SHP77 (cell line): Measurements from ENCODE around the gene CAPS.

Experiments
- DNase-seq, 2 experiments: peaks; one replicate each; lab custom pipeline; 2025; lab: John Stamatoyannopoulos, UW

The CAPS gene

GRCh38 chr19:5910638-5910907 lies 3.5 kb upstream of the CAPS start:
- DNase-seq: no peak

DNA sequence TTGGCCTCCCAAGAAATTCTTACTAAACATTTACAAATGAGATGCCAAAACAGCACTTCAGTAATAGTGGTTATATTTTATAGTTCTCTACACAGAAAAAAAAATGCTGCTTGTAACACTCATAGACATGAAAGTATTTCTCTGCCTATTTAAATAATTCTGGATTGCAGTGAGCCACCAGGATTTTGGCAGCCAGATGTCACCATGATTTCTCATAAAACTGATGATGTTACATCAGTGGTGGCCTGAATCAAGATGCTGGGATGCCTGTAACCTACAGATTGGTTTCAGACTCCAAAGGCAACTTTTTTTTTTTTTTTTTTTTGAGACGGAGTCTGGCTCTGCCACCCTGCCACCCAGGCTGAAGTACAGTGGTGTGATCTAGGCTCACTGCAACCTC lies 2.7 kb upstream of the CAPS start:
- no peak for DNase-seq

DNA sequence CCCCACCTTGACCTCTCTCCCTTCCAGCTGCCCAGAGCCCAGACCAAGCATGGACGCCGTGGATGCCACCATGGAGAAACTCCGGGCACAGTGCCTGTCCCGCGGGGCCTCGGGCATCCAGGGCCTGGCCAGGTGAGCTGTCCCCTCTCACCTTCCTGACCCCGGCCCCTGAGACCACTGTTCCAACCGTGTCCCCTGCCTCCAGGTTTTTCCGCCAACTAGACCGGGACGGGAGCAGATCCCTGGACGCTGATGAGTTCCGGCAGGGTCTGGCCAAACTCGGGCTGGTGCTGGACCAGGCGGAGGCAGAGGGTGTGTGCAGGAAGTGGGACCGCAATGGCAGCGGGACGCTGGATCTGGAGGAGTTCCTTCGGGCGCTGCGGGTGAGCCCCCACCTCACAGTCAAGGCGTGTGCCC lies 312 bp downstream of the CAPS start:
- DNase-seq: no peak

- DNase-seq: no peak
Measured at GRCh38 chr19:5914946-5915781, 1.1 kb downstream of the CAPS start.

DNA sequence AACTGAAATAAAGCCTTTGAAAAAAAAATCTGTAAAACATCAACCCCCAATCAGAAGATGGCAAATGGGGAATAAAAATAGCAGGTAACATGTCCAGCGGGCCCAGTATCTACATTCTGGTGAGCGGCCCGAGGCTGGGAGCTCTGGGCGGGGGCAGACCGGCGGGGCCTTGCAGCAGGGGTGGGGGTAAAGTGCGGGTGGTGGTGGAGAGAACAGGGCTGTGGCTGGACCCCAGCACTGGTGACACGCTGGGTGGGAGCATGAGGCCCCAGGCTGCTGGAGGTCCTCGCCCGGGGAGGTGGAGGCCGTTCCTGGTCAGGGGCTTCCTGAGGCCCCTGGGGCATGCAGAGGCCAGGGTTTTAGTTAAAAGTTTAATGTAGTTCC lies 1.7 kb downstream of the CAPS start:
- no peak for DNase-seq

- DNase-seq: no peak
Measured at GRCh38 chr19:5916181-5916708, 2.2 kb downstream of the CAPS start.

- no peak for DNase-seq
Measured at GRCh38 chr19:5917431-5918107, 3.5 kb downstream of the CAPS start.

DNA sequence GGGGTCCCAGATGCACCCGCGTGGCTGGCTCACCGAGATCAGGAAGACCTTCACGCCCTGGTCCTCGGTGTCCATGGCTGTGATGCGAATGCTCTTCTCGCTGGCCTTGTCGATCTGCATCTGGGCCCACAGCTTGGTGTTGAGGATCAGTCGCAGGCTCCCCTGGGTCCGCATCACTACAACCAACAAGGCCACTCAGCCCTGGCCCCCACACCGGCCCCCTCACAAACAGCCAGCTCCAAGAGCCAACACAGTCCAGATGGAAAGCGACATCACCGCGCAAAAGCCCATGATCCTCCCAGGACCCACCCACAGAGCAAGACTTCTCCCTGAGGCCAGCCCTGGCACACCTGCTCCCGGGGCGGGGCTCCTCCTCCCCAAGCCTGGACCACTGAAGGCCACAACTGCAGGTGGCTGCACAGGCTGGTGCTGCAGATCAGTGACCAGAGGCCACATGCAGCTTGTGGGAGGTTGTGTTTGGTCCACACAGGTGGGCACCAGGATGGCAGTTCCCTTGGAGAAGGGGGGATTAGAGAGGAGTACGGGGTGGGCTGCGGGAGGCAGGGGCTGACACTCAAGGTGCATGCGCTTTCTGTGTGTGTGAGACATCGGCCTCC lies 4.5 kb downstream of the CAPS start:
- DNase-seq: no peak

DNA sequence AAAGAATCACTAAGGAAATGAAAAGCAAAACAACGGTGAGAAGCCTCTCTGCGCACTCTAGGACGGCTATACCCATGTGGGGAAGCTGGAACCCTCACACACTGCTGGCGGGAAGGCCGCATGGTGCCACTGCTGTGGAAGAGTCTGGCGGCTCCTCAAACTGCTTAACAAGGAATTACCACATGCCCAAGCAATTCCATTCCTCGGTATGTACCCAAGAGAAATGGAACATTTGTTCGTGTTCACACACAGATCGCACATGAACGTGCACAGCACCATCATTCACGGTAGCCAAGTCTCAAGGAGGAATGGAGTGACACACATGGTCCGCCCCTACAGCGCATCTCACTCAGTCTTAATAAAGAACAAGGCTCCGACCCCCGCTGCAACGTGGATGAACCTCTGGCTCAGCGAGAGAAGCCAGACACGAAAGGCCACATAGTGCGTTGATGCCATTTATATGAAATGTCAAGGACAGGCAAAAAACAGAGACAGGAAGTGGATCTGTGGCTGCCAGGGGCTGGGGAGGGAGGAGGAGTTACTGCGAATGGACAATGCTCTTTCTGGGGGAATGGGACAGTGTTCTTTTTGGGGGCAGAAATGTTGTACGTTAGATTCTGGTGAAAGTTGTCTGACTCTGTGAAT lies 7.6 kb downstream of the CAPS start:
- no peak for DNase-seq

DNA sequence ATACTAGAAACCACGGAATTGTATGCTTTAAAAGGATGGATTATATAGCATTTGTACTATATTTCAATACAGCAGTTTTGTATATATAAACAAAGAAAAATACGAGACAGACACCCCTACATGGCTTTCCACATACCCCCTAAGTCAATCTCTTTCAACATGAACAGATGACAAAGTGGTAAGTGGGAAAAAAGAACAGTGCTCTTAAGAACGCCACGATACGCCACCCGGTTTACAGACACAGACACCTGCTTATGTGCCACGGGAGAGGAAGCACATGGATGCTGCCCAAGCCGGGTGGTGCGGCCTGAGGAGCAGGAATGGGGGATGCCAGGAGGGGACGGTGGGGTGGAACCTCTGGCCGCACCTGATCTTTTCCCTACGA lies 8.1 kb downstream of the CAPS start:
- DNase-seq: no peak

DNA sequence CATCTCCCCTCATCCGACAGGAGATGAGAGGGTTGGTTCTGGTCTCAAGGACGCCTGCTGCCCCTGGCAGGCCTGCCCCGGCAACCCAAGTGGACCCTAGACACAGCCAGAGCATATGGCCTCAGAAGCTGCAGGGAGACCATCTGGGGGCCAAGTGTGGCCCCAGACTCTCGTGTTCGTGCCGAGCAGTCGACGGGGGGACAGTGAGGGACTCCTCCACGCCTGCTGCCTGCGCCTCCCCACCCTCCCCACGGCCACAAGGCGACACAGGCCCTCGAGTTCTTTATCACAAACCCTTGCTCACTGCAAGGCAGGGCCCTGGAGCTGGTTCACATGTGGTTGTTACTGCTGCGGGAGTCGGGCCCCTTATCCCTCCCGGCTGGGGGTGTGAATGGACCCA lies 9.3 kb downstream of the CAPS start:
- DNase-seq: no peak

- no peak for DNase-seq
Measured at GRCh38 chr19:5925830-5926427, 11.9 kb downstream of the CAPS start.

DNA sequence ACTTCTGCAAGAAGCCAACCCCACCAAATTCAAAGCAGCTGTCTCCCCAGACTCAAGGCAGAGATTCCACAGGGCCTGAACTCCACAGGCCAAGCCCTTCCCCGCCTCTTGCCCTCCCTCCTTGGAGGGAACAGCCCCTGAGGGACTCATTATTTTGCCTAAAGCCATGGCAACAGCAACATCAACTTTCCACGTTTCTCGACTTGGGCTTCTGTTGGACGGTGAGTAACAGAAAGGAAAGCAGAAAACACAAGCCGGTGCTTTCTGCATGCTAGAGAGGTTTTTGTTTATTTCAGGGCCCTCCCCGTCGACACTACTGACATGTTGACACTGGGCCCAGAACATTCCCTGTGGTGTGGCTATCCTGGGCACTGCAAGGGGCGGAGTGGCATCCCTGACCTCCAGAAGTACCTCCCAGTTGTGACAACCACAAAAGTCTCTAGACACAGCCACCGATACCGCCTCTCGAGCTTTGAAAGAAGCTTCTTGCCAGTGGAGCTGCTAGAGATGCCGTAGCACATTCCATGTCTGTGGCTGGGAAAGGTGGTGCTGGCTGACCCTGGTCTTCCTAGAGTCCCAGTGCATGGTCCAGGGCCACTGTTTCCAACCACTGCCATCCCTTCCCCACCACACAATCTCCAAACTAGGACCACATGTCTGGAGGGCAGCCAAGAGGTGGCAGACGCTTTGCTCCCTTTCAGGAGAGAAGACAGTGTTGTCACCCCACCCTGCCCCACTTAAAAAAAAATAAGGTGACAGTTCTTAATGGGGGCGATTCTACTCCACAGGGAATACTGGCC lies 12.8 kb downstream of the CAPS start:
- DNase-seq: no peak

- no peak for DNase-seq
Measured at GRCh38 chr19:5927441-5927821, 13.4 kb downstream of the CAPS start.

GRCh38 chr19:5929179-5929578 lies 15.1 kb downstream of the CAPS start:
- no peak for DNase-seq

DNA sequence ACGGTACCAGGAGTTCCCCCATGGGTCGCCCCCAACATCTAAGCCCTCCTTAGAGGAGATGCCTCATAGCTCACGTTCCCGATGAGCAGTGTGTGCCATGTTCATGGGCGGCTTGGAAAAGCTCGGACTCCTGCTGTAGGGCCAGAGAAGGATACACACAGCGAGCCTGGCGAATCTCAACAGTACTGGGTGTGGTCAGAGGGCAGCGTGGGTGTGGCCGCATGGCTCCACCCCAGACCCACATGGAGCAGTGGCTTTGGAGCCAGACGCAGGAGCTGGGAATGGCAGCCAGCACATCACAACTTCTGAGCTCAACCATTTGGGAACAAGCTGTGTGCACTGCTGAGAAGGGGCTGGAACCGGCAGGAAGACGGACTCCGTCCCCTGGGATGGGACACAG lies 15.6 kb downstream of the CAPS start:
- DNase-seq: no peak

DNA sequence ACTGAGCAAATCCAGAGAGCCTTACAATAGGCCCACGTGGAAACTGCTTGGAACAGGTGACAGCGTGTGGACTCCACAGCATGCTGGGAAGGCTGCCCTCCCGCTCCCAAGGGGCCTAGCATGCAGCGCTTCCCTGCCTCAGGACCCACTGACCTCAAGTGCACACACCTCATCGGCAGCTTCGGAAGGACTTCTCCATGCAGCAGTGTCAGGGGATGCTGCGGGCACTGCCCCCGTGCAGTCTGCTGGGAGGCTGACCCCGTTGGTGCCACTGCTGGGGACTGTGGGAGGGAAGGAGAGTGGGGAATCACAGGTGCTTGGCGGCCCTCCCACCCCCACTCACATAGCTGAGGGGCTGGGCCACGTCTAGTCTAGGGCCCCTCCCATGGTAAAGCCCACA lies 17.2 kb downstream of the CAPS start:
- DNase-seq: no peak

DNA sequence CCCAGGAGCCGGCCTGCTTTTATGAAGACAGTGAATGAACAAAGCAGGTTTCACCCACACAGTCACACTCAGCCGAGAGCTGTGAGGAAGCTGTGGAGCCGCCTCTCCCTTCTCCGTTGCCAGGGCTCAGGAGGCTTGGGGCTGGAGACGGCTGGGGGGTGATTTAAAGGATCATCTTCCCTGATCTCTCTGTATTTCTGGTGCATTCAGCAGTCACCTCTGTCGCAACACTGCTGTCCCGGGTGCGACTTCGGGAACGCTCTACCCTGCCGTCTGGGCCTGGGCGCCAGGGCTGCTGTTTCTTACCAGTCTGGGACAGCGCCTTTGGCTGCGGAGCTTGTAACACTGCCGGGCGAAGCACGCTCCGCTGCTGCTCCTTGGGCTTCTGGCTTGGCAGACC lies 18.1 kb downstream of the CAPS start:
- no peak for DNase-seq

GRCh38 chr19:5932609-5933262 lies 18.7 kb downstream of the CAPS start:
- DNase-seq: no peak

DNA sequence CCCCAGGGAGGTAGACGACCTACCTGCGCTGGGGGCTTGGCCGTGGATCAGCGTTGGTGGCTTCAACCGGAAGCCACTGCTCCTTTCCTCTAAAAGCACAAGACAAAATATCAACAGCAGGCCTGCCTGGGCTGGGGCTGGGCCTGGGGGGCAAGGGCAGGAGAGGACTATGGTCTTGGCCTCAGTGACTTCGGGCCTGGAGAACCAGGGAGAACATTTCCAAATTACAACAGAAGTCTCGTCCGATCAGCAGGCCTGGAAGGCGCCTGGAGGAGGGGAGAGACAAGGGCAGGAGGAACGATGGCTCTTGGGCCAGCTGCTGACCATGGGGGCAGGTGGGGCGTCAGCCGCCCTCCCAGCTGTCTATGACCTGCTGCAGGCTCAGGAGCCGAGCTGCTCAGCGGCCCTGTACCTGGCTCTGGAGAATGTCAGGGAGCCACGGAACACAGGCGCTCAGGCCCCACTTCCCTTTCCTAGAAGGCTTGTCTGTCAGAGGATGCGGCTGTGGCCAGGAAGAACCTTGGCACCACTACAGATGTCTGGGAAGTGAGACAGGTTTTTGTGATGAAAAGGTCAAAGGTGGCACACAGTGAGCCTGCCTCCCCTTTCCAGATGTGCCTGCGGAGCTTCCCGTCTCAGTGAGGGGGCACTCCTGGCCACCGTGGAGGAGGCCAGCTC lies 19.5 kb downstream of the CAPS start:
- no peak for DNase-seq

GRCh38 chr19:5934069-5934401 lies 20.0 kb downstream of the CAPS start:
- DNase-seq: no peak
